BJ (cell line): ENCODE data around the gene TBXA2R. TPM values are rescaled to one million over a fixed set of nuclear protein-coding genes. Genes with fewer than 3 reads are reported as not detected.

Source experiments
- CTCF ChIA-PET: fragments of 350-600 bp; formaldehyde crosslinking; extraction: SDS; loops from one replicate; lab custom pipeline; 2021; ENCODE audit warnings: antibody characterized with exemption, inconsistent platforms; lab: Yijun Ruan, JAX
- POLR2A ChIA-PET: fragments of 300-600 bp; sonication (Branson Sonifier 250); formaldehyde crosslinking; extraction: SDS; loops from one replicate; lab custom pipeline; 2021; ENCODE audit warnings: antibody characterized with exemption; lab: Charles Lee
- DNase-seq: peaks from one replicate; pipeline ENCODE4 v3.0.0-alpha.2; 2011; ENCODE audit warnings: low read depth
- H3K27me3 ChIP-seq: 2 replicates; pipeline ENCODE4 v1.6.0; 2011; ENCODE audit warnings: low read length; ENCODE audit not compliant: control insufficient read depth, insufficient read depth
- H3K36me3 ChIP-seq: 2 replicates; pipeline ENCODE4 v1.5.1; 2011; ENCODE audit warnings: low read length; ENCODE audit not compliant: control insufficient read depth, insufficient read depth
- H3K4me3 ChIP-seq: 2 replicates; pipeline ENCODE4 v1.5.1; 2011; ENCODE audit warnings: low read depth, mild to moderate bottlenecking, control low read depth, low read length
- CTCF ChIP-seq: IDR thresholded peaks from 2 replicates; pipeline ENCODE4 v1.5.1; 2011; ENCODE audit warnings: low read depth, mild to moderate bottlenecking, control low read depth, inconsistent platforms, low read length, moderate library complexity; ENCODE audit not compliant: insufficient read depth
- polyA plus RNA-seq: library from polyadenylated mRNA; depleted of rRNA; stranded (reverse); fragments of >200 nt; gene quantifications from 2 replicates; pipeline ENCODE4 v1.2.3, GENCODE V29; 2011

Gene TBXA2R
- polyA plus RNA-seq, 1 experiment: 1.2 TPM

- no peak for TF ChIP-seq CTCF
- no peak for DNase-seq
- ChIA-PET POLR2A (no interaction called here), CTCF (no interaction called here)
- H3K4me3 ChIP-seq: no peak overlapping the region
- peaks cover 19% of the 10 kb centered on the region for H3K36me3 ChIP-seq
- H3K27me3 ChIP-seq: no peaks in the 10 kb centered on the region
Measured at GRCh38 chr19:3610745-3611717, 4.4 kb upstream of the TBXA2R start.

DNA sequence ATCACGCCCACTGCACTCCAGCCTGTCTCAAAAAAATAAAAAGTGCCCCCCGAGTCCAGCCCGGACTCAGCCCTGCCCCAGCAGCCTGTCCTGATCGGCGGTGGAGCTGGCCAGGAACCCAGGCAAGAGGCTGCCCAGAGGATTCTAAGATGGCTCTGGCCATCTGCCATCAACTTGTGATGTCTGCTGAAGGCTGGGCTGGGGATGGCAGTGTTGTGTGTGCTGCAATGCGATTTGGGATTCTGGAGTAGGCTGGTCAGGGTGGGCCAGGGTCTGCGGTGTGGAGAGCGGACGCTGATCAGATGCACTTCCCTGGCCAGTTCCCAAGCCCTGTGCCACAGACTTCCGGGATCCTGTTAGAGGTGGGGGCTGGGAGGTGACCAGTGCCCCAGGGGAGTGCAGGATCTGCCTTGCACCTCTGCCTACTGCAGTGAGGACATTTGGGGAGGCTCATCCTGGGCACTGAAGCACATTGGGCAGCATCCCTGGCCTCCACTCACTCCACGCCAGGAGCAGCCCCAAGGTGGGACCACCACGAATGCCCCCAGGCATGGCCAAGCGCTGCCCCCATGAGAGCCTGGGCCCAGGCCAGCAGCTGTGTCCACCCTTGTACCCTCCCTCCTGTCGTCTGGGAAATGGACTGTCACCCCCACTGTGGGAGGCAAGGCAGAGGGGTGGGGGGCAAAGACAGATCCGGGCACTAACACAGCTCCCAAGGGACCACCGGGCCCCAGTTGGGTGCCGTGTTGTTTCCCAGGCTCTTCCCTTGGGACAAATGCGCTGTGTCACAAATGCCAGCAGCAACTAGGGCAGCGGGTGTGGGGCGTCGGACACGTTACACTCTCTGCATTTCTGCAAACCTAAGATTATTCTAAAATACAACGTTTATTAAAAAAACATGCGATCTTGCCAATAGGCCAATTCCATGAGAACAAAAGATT, 3.4 kb upstream of the TBXA2R start:
- POLR2A ChIA-PET: no interaction called here
- Histone ChIP-seq H3K36me3 (peaks cover 16% of the 10 kb centered on the region), H3K4me3 (no peak overlapping the region), H3K27me3 (no peaks in the 10 kb centered on the region)
- TF ChIP-seq CTCF: no peak
- DNase-seq: no peak
- CTCF ChIA-PET: interaction anchor here (1.3 to 1.9 kb wide), 2 partner anchors 8 to 63 kb away, joined by 4 to 9 read pairs; no protein-coding TSS in a partner anchor

DNA sequence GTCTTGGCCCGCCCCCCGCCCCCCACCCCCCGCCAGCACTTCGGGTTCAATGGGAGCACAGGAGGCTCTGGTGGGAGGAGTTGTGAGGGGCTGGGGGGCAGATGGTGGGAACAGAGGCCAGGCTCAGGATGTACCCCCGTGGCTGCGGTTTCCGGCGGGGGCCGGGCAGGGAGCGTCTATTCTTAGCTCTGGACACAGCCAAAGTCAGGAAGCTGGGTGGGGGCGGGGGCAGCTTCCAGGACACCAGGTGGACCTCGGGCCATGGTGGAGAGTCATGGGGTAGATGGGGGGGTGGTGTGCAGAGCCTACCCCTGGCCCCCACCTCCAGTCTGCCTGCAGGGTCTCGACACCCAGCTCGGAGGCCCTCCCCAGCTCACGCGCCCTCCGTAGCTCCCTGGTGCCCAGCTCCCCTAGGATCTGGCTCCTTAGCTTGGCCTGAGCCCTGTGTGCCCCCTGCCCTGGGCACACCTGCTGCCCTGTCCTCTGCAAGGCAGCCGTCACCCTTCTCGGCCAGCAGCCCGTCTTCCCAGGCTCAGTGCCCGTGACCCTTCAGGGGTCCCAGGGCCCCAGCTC, 2.2 kb upstream of the TBXA2R start:
- Histone ChIP-seq H3K27me3 (no peaks in the 10 kb centered on the region), H3K4me3 (no peak overlapping the region), H3K36me3 (peaks cover 15% of the 10 kb centered on the region)
- TF ChIP-seq CTCF: no peak
- ChIA-PET CTCF (interaction anchor here (0.9 to 1.9 kb wide), 6 partner anchors 9 to 304 kb away, joined by 3 to 9 read pairs (median 4); partner anchors contain the start of gene GIPC3), POLR2A (interaction anchor here (0.5 kb wide), 1 partner anchor 46 kb away, joined by 12 read pairs; no protein-coding TSS in a partner anchor)
- no peak for DNase-seq

- H3K36me3 ChIP-seq: peaks cover 15% of the 10 kb centered on the region
- POLR2A ChIA-PET: no interaction called here
- H3K4me3 ChIP-seq: no peak overlapping the region
- DNase-seq: no peak
- CTCF ChIA-PET: interaction anchor here (0.9 to 1.9 kb wide), 6 partner anchors 10 to 303 kb away, joined by 3 to 9 read pairs (median 3); partner anchors contain the start of gene GIPC3
- no peaks in the 10 kb centered on the region for H3K27me3 ChIP-seq
- TF ChIP-seq CTCF: no peak
Measured at GRCh38 chr19:3608079-3608641, 1.5 kb upstream of the TBXA2R start.
